Measurements from ENCODE around the gene SCN7A.
A peak's percentile ranks its signal among the peaks of the same experiment; 100 is the strongest.

Gene SCN7A

DNA sequence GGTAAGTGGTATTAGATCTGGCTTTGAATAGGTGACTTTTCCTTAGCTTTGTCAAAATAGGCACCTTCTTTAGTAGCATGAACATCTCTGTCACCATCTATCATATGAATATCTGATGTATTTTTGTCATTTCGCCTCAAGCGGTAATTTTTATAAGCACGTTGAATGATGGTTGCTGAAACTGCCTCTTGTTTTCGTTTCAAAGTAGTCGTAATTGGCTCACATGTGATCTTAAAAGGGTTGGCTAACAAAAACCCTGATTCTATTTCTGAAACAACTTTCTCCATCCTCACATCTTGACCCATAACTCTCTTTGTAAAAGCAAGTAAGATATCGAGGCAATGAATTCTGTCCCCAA lies 88.5 kb downstream of the SCN7A start:
- no peak for DNase-seq (ENCODE audit: extremely low read depth in 1 of 2, low read depth in 1 of 2)

GRCh38 chr2:166404831-166405568 lies 89.0 kb downstream of the SCN7A start:
- no peak for DNase-seq (ENCODE audit: extremely low read depth in 1 of 2, low read depth in 1 of 2)

DNA sequence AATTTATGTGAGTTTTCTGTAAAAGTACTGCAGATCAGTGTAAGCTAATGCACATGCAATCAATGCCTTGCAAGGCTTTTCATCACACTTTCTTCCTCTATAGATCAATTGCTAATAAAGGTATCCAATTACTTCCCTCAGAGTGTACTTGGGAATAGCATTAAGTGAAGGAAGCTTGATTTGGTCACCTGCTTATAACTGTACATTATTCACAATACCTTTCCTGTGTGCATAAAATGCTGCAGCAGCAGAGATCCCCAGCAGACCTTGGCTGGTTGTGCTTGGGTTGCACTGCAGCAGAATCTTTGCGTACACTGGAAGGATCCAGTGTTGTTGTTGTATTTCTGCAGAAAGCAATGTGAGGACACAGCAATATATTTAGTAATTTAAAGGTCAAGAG lies 99.8 kb downstream of the SCN7A start:
- DNase-seq (ENCODE audit: extremely low read depth in 1 of 2, low read depth in 1 of 2), result no peak

DNA sequence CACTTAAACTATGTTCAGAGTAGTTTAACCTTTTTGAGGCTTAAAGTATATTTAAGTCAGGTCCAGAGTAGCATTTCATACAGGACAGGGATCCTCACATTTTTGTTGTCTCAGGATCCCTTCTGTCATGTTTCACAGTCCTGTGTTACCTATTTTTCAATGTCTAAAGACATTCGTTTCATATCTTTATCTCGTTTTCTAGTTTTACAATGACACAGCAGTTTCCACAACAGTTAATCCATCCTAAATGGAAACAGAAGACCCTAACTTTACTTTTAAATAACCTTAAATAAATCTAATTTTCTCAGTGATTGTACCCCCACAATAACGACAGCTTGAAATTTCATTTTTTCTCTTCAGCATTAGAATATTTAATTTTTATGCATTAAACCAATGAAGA lies 101.0 kb downstream of the SCN7A start:
- no peak for DNase-seq (ENCODE audit: extremely low read depth in 1 of 2, low read depth in 1 of 2)

GRCh38 chr2:166388481-166389070 lies 105.5 kb downstream of the SCN7A start:
- DNase-seq (ENCODE audit: extremely low read depth in 1 of 2, low read depth in 1 of 2), result no peak

DNA sequence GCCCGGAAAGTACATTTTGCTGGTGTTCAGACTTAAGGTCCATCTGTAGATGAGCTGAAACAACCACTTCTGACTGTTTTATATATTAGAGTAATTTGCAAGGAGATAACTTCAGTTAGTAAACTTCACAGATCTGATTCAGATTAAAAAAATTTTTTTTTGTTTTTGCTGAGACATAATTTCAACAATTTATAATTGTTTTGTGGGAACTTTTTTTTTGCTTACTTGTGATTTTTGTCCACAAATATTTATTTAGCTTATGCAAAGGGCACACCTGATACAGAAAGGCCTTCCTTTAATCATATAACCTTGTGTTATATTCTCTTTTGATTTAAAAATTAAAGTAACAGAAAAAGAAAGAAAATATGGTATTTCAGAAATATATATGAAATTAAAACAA lies 108.7 kb downstream of the SCN7A start:
- no peak for DNase-seq (ENCODE audit: extremely low read depth in 1 of 2, low read depth in 1 of 2)

- no peak for DNase-seq (ENCODE audit: extremely low read depth in 1 of 2, low read depth in 1 of 2)
Measured at GRCh38 chr2:166384774-166385173, 109.3 kb downstream of the SCN7A start.

- no peak for DNase-seq (ENCODE audit: extremely low read depth in 1 of 2, low read depth in 1 of 2)
Measured at GRCh38 chr2:166382448-166382847, 111.6 kb downstream of the SCN7A start.

DNA sequence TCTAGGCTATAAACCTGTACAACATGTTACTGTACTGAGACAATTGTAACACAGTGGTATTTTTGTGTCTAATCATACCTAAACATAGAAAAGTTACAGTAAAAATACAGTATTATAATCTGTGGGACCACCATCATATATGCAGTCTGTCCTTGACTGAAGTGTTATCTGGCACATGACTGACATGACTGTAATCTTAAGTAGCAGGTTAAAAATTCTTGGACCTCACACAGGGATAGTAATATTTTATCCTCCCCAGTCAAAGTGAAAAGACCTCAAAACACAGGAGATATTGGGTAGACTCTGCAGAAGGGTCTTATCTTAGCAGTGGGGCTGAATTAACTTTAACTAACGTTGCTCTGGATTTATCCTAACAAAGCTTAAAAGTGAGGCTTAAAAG lies 113.4 kb downstream of the SCN7A start:
- no peak for DNase-seq (ENCODE audit: extremely low read depth in 1 of 2, low read depth in 1 of 2)

- no peak for DNase-seq (ENCODE audit: extremely low read depth in 1 of 2, low read depth in 1 of 2)
Measured at GRCh38 chr2:166376873-166377272, 117.2 kb downstream of the SCN7A start.

- DNase-seq (ENCODE audit: extremely low read depth in 1 of 2, low read depth in 1 of 2), result no peak
Measured at GRCh38 chr2:166376488-166376828, 117.6 kb downstream of the SCN7A start.

- peak in 1 of 2 donors; percentile 5 for DNase-seq (ENCODE audit: extremely low read depth in 1 of 2, low read depth in 1 of 2)
Measured at GRCh38 chr2:166375736-166376487, 118.1 kb downstream of the SCN7A start, which contains the start of gene SCN9A. Gene SCN9A, minus strand, starts transcription at chr2:166375944. Its CDS starts 64,188 bp downstream, at chr2:166311756.

GRCh38 chr2:166375195-166375735 lies 118.8 kb downstream of the SCN7A start:
- no peak for DNase-seq (ENCODE audit: extremely low read depth in 1 of 2, low read depth in 1 of 2)

- DNase-seq (ENCODE audit: extremely low read depth in 1 of 2, low read depth in 1 of 2), result no peak
Measured at GRCh38 chr2:166373951-166374350, 120.1 kb downstream of the SCN7A start.

- DNase-seq (ENCODE audit: extremely low read depth in 1 of 2, low read depth in 1 of 2), result no peak
Measured at GRCh38 chr2:166373539-166373938, 120.5 kb downstream of the SCN7A start.

GRCh38 chr2:166373105-166373504 lies 120.9 kb downstream of the SCN7A start:
- no peak for DNase-seq (ENCODE audit: extremely low read depth in 1 of 2, low read depth in 1 of 2)

GRCh38 chr2:166372046-166372445 lies 122.0 kb downstream of the SCN7A start:
- DNase-seq (ENCODE audit: extremely low read depth in 1 of 2, low read depth in 1 of 2), result no peak

DNA sequence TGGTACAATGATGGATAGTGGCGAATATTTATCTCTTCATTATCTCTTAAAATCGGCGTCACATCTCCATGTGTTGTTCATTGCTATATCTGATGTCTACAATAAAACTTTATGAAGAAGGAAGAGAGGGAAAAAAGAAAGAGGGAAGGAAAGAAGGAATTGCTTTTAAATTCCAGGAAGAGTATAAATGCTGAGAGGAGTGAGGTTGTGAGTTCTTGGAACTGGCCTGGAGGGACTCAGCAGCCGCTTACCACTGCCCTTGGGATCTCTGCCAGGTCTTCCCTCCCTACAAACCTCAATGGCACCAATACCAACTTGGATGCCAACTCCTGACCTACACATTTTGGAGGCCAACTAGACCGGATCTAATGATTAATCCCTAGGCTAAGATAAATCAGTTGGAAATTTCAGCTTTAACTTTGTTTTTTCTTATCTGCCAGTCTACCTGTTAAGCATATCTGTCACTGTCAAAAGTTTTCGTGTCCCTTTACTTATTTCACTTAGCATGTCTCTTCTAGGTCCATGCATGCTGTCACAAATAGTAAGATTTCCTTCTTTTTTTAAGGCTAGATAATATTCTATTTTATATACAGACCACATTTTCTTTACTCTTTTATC lies 128.1 kb downstream of the SCN7A start:
- DNase-seq (ENCODE audit: extremely low read depth in 1 of 2, low read depth in 1 of 2), result no peak

DNA sequence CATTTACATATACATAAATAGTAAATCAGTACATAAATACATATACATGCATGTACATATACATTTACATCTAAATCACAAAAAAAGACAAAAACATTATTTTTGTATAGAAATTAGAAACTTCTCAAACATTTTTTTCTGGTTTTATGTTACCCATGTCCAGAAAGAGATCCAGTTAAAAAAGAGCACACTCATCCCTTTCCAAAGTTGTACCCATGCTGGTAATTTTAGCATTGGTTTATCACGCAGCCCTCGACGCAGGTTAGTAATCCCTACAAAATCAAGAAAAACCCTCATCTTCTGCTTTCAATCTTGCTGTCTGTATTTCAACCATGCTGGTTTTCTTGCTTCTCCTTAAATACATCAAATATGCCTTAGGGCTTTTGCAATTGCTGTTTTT lies 128.8 kb downstream of the SCN7A start:
- DNase-seq (ENCODE audit: extremely low read depth in 1 of 2, low read depth in 1 of 2), result no peak

GRCh38 chr2:166364476-166365161 lies 129.4 kb downstream of the SCN7A start:
- DNase-seq (ENCODE audit: extremely low read depth in 1 of 2, low read depth in 1 of 2), result no peak
